Measurements from ENCODE around the gene ZSCAN4. TPM values are rescaled to one million over a fixed set of nuclear protein-coding genes. Genes with fewer than 3 reads are reported as not detected.

Gene ZSCAN4
- total RNA-seq: not detected
- long read RNA-seq: 0 reads

- DNase-seq (ENCODE audit: low spot score): no peak
These were observed at the start of gene ZSCAN4 for GRCh38 chr19:57668635-57669034. Gene ZSCAN4, plus strand, starts transcription at chr19:57668935. Its CDS starts 7,211 bp downstream, at chr19:57676146.

- DNase-seq (ENCODE audit: low spot score): no peak
These were observed 47.9 kb upstream of the ZSCAN4 start for GRCh38 chr19:57620673-57621348.

- DNase-seq (ENCODE audit: low spot score): no peak
These were observed 45.6 kb upstream of the ZSCAN4 start for GRCh38 chr19:57623091-57623490.

GRCh38 chr19:57632987-57633831 is 35.5 kb upstream of the ZSCAN4 start, which contains the start of gene ZNF211:
Gene ZNF211, plus strand, starts transcription at chr19:57633168. Its CDS starts 179 bp downstream, at chr19:57633347.
- peak; percentile 95 for DNase-seq (ENCODE audit: low spot score)

- DNase-seq (ENCODE audit: low spot score): no peak
These were observed 35.0 kb upstream of the ZSCAN4 start for GRCh38 chr19:57633832-57634131.

- no peak for DNase-seq (ENCODE audit: low spot score)
These were observed 31.4 kb upstream of the ZSCAN4 start for GRCh38 chr19:57637379-57637778.

- DNase-seq (ENCODE audit: low spot score): no peak
These were observed 27.0 kb upstream of the ZSCAN4 start for GRCh38 chr19:57641715-57642234.

GRCh38 chr19:57642396-57643046 is 26.2 kb upstream of the ZSCAN4 start:
- DNase-seq (ENCODE audit: low spot score): no peak

GRCh38 chr19:57643734-57644133 is 25.0 kb upstream of the ZSCAN4 start:
- DNase-seq (ENCODE audit: low spot score): no peak

GRCh38 chr19:57648331-57649003 is 20.3 kb upstream of the ZSCAN4 start:
- no peak for DNase-seq (ENCODE audit: low spot score)

- DNase-seq (ENCODE audit: low spot score): no peak
These were observed 17.1 kb upstream of the ZSCAN4 start for GRCh38 chr19:57651654-57651996.

- no peak for DNase-seq (ENCODE audit: low spot score)
These were observed 15.0 kb upstream of the ZSCAN4 start for GRCh38 chr19:57653689-57654088.

GRCh38 chr19:57655443-57655842 is 13.3 kb upstream of the ZSCAN4 start:
- no peak for DNase-seq (ENCODE audit: low spot score)

- DNase-seq (ENCODE audit: low spot score): no peak
These were observed 12.4 kb upstream of the ZSCAN4 start for GRCh38 chr19:57656346-57656745.

- no peak for DNase-seq (ENCODE audit: low spot score)
These were observed 4.2 kb upstream of the ZSCAN4 start for GRCh38 chr19:57664269-57665127.

- no peak for DNase-seq (ENCODE audit: low spot score)
These were observed 3.4 kb upstream of the ZSCAN4 start for GRCh38 chr19:57665261-57665806.

GRCh38 chr19:57667228-57667627 is 1.5 kb upstream of the ZSCAN4 start:
- DNase-seq (ENCODE audit: low spot score): no peak

- DNase-seq (ENCODE audit: low spot score): no peak
These were observed 2.6 kb downstream of the ZSCAN4 start for GRCh38 chr19:57671124-57671895.

GRCh38 chr19:57672466-57672865 is 3.7 kb downstream of the ZSCAN4 start:
- DNase-seq (ENCODE audit: low spot score): no peak

Measured in mesenteric fat pad (tissue), 1 donor.